ENCODE data around the gene AFMID. TPM values are rescaled to one million over a fixed set of nuclear protein-coding genes. Genes with fewer than 3 reads are reported as not detected.
"Not testable (repeated sequence)": the region's sequence is repeated elsewhere in the genome, so short reads cannot be mapped to it uniquely, and the experiment has no call there.

Gene AFMID
- total and polyA plus RNA-seq, 8 donors = 30.7 to 53.7 (median 34.0) TPM

- H3K27me3 ChIP-seq = peaks cover 0 to 19% (median 0%) of the 10 kb centered on the region in 4 donors
- DNase-seq = no peak
- FAIRE-seq = no peak
- H3K4me3 ChIP-seq = no peak overlapping the region
- ATAC-seq = no peak
- H3K9me3 ChIP-seq = no peaks in the 10 kb centered on the region
- WGBS, 2 donors = 77 to 85% methylated on average over 17 of the region's 17 CpGs
- intact Hi-C loops (cut with DNase I) = no loop called here
- no peak for TF ChIP-seq CTCF (IDR thresholded peaks at IDR 0.05)
- H3K36me3 ChIP-seq = no peaks in the 10 kb centered on the region
- H3K27ac ChIP-seq = no peak overlapping the region
- no peaks in the 10 kb centered on the region for H3K4me1 ChIP-seq
These were observed 47.2 kb downstream of the AFMID start for GRCh38 chr17:78234261-78234865.

GRCh38 chr17:78235022-78235421, 47.9 kb downstream of the AFMID start:
- H3K27ac ChIP-seq; DNase-seq; FAIRE-seq; intact Hi-C loops (cut with DNase I); H3K36me3 ChIP-seq; H3K4me3 ChIP-seq; H3K9me3 ChIP-seq; ATAC-seq; H3K4me1 ChIP-seq: not testable (repeated sequence)
- H3K27me3 ChIP-seq = peaks cover 0 to 19% (median 0%) of the 10 kb centered on the region in 4 donors
- 76% methylated on average over 6 of the region's 6 CpGs for WGBS, 2 donors

- Histone ChIP-seq H3K4me3 (no peak overlapping the region), H3K36me3 (no peaks in the 10 kb centered on the region), H3K27me3 (peaks cover 0 to 13% (median 0%) of the 10 kb centered on the region in 4 donors), H3K4me1 (no peaks in the 10 kb centered on the region), H3K27ac (no peak overlapping the region), H3K9me3 (no peaks in the 10 kb centered on the region)
- intact Hi-C loops (cut with DNase I) = no loop called here
- ATAC-seq (no peak), DNase-seq (no peak), FAIRE-seq (no peak)
- TF ChIP-seq CTCF (IDR thresholded peaks at IDR 0.05) = no peak
- 83 to 87% methylated on average over 8 of the region's 8 CpGs for WGBS, 2 donors
These were observed 48.7 kb downstream of the AFMID start for GRCh38 chr17:78235885-78236284.

- Histone ChIP-seq H3K27me3 (peaks cover 0 to 8% (median 0%) of the 10 kb centered on the region in 4 donors), H3K4me3 (no peak overlapping the region), H3K36me3 (no peaks in the 10 kb centered on the region), H3K9me3 (no peaks in the 10 kb centered on the region), H3K27ac (no peak overlapping the region), H3K4me1 (no peaks in the 10 kb centered on the region)
- TF ChIP-seq CTCF (IDR thresholded peaks at IDR 0.05) = no peak
- FAIRE-seq (no peak), ATAC-seq (no peak), DNase-seq (peak in 1 of 6 donors; percentile 59)
- intact Hi-C loops (cut with DNase I) = no loop called here
- WGBS, 2 donors = 88 to 90% methylated on average over 20 of the region's 20 CpGs
These were observed 49.4 kb downstream of the AFMID start for GRCh38 chr17:78236362-78237127.

GRCh38 chr17:78237401-78238012, 50.3 kb downstream of the AFMID start:
- ATAC-seq (no peak), FAIRE-seq (no peak), DNase-seq (no peak)
- H3K4me3 ChIP-seq = no peak overlapping the region
- no peaks in the 10 kb centered on the region for H3K36me3 ChIP-seq
- H3K9me3 ChIP-seq = no peaks in the 10 kb centered on the region
- H3K27me3 ChIP-seq = peaks cover 0 to 2% (median 0%) of the 10 kb centered on the region in 4 donors
- H3K27ac ChIP-seq = no peak overlapping the region
- WGBS, 2 donors = 58 to 62% methylated on average over 10 to 11 of the region's 11 CpGs
- no peak for TF ChIP-seq CTCF (IDR thresholded peaks at IDR 0.05)
- intact Hi-C loops (cut with DNase I) = no loop called here
- H3K4me1 ChIP-seq = no peaks in the 10 kb centered on the region
